ENCODE results near the gene RAB23. TPM values are rescaled to one million over a fixed set of nuclear protein-coding genes. Genes with fewer than 3 reads are reported as not detected.

Gene RAB23
- total and polyA plus RNA-seq, 8 donors: 0.69 to 4.5 (median 1.6) TPM

DNA sequence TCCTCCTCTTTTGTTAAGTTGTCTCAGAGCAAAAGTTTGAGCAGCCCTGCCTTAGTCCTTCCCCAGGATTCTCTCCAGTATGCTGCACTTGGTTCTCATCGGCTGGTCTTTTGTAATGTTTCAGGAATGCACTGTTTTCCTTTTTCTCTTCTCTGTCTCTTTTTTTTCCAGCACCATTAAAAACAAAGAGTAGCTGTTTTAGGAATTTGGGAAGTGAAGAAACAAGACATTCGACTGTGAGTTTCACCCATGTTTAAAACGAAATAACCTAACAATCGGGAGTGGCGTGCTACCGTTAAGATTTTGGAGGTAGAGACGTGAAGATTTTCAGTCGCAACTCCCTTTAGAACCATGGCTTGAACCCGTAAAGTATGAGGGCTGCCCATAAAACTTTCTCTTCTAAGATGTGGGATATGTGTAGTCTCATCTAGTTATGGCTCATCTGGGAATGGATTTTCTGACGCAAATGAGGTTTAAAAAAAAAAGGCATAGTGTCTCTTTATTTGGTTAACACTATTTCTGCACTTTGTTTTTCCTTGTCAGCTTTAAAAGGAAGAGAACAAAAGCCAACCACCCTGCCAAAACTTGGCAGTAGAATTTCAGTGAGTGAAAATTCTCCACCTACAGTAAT lies 35.9 kb upstream of the RAB23 start:
- no peak overlapping the region for H3K4me3 ChIP-seq
- H3K36me3 ChIP-seq: no peaks in the 10 kb centered on the region
- TF ChIP-seq, protein P1, sequence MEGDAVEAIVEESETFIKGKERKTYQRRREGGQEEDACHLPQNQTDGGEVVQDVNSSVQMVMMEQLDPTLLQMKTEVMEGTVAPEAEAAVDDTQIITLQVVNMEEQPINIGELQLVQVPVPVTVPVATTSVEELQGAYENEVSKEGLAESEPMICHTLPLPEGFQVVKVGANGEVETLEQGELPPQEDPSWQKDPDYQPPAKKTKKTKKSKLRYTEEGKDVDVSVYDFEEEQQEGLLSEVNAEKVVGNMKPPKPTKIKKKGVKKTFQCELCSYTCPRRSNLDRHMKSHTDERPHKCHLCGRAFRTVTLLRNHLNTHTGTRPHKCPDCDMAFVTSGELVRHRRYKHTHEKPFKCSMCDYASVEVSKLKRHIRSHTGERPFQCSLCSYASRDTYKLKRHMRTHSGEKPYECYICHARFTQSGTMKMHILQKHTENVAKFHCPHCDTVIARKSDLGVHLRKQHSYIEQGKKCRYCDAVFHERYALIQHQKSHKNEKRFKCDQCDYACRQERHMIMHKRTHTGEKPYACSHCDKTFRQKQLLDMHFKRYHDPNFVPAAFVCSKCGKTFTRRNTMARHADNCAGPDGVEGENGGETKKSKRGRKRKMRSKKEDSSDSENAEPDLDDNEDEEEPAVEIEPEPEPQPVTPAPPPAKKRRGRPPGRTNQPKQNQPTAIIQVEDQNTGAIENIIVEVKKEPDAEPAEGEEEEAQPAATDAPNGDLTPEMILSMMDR (IDR thresholded peaks at IDR 0.05): no peak
- DNase-seq: no peak
- H3K27me3 ChIP-seq: no peaks in the 10 kb centered on the region
- H3K27ac ChIP-seq: peak overlapping the region in 1 of 4 donors; percentile 20
- intact Hi-C loops (cut with DNase I): no loop called here
- peak; percentile 78 for FAIRE-seq
- WGBS, 2 donors: 61 to 75% methylated on average over 10 of the region's 10 CpGs
- ATAC-seq: peak in 3 of 4 donors; percentile 11 to 46 (median 35)
- H3K4me1 ChIP-seq: no peaks in the 10 kb centered on the region
- no peaks in the 10 kb centered on the region for H3K9me3 ChIP-seq

DNA sequence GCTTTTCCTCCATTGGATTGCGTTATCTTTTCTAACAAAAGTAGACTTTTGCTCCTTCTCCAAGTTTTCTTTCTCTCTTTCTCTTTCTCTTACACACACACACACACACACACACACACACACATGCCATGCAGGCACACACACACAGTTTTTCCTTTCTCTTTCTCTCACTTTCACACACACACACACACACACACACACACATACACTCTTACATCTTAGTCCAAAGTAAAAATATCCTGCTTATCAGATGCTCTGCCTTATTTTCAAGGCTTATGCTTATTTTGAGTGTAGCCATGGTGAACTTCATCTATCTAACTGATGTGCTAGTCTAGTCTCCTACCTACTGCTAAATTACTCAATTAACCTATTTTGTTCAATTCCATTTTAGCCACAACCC lies 34.4 kb upstream of the RAB23 start:
- H3K4me1 ChIP-seq: no peaks in the 10 kb centered on the region
- no peak for ATAC-seq
- H3K27ac ChIP-seq: no peak overlapping the region
- DNase-seq: no peak
- intact Hi-C loops (cut with DNase I): no loop called here
- no peak for FAIRE-seq
- 33 to 93% methylated on average over 1 of the region's 1 CpG for WGBS, 2 donors
- TF ChIP-seq, protein P1 (IDR thresholded peaks at IDR 0.05): no peak
- no peaks in the 10 kb centered on the region for H3K9me3 ChIP-seq
- H3K4me3 ChIP-seq: no peak overlapping the region
- H3K36me3 ChIP-seq: no peaks in the 10 kb centered on the region
- no peaks in the 10 kb centered on the region for H3K27me3 ChIP-seq

DNA sequence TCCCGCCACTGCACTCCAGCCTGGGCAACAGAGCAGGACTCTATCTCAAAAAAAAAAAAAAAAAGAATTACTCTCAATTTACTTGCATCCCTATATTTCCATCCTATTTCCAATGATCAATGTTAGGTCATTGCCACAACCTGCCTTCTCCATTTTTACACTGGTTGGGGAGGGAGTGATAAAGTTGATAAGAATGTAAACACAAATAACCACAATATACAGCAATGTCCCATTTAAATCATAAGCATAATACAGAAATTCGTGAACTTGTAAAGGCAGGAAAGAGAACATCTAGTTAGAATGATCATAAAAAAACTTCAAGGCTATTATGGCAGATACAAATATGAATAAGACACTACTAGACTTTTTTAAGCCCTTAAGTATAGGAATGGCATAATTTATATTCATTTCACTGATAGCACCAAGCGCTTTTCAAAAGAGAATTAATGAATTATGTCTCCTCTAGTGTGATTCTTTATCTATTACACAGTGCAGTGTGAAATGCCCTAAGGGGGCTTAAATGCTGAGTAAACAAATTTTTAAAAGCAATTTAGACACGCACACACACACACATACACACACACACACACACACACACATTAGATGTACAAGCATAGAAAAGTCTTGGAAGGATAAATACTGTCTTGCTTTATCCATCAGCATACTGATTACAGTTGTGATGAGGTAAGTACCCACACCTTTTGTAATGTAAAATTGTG lies 33.5 kb upstream of the RAB23 start:
- H3K4me3 ChIP-seq: no peak overlapping the region
- FAIRE-seq (no peak), ATAC-seq (no peak), DNase-seq (no peak)
- WGBS, 2 donors: 78 to 85% methylated on average over 4 of the region's 4 CpGs
- no peaks in the 10 kb centered on the region for H3K4me1 ChIP-seq
- H3K27ac ChIP-seq: no peak overlapping the region
- H3K9me3 ChIP-seq: no peaks in the 10 kb centered on the region
- no peaks in the 10 kb centered on the region for H3K27me3 ChIP-seq
- H3K36me3 ChIP-seq: no peaks in the 10 kb centered on the region
- intact Hi-C loops (cut with DNase I): no loop called here
- TF ChIP-seq, protein P1 (IDR thresholded peaks at IDR 0.05): no peak

DNA sequence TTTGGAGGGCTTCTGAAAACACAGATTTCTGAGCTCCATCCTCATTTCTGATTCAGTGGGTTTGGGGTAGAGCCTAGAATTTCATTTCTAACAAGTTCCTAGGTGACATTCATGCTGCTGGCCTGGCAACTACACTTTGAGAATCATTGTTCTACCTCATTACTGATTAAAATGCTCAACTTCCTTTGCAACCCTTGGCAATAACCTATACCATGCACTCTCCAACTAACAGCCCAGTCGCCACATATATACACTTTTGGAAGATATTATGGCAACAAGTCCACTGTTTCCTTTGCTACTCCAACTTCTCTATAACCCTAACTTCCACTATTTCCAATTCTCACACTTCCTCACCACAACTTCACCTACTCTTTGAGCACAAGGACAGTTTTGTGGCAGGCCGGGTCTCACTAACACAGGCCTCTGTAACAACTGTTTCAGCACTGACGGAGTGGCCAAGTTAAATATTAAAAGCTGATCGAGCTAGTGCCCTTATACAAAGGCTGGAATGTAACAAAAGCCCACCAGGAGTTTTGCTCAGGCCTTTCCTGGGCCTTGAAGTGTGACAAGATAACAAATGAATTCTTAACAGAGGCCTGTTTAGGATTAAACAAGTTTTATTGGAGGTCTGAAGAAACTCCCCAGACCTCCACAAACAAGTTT lies 32.1 kb upstream of the RAB23 start:
- Histone ChIP-seq H3K27ac (peak overlapping the region in 2 of 4 donors; percentile 8 to 38), H3K27me3 (no peaks in the 10 kb centered on the region), H3K4me3 (no peak overlapping the region), H3K4me1 (no peaks in the 10 kb centered on the region), H3K36me3 (no peaks in the 10 kb centered on the region), H3K9me3 (no peaks in the 10 kb centered on the region)
- FAIRE-seq (no peak), ATAC-seq (peak in 2 of 4 donors; percentile 25 to 57), DNase-seq (no peak)
- TF ChIP-seq, protein P1 (IDR thresholded peaks at IDR 0.05): no peak
- intact Hi-C loops (cut with DNase I): no loop called here
- WGBS, 2 donors: 39 to 43% methylated on average over 4 of the region's 4 CpGs
